ENCODE measurements around the gene SRF. TPM values are rescaled to one million over a fixed set of nuclear protein-coding genes. Genes with fewer than 3 reads are reported as not detected.
A peak's percentile ranks its signal among the peaks of the same experiment; 100 is the strongest.

The SRF gene
- total and polyA plus RNA-seq, 2 donors (not counting 1 experiment from before 2014, with no cell fraction given), result 16.0 to 32.3 TPM

- H2AFZ ChIP-seq (ENCODE audit: low read length), result no peak overlapping the region
- no peak for TF ChIP-seq CTCF (conservative IDR thresholded peaks at IDR 0.05 in 1 of 2, IDR thresholded peaks at IDR 0.05 in 1 of 2; ENCODE audit: low read depth in 1 of 2, low read length in 2 of 2)
- no peak for TF ChIP-seq EZH2 (IDR thresholded peaks at IDR 0.05; ENCODE audit: low read length, missing control alignments)
- no peaks in the 10 kb centered on the region for H3K27me3 ChIP-seq (ENCODE audit: control insufficient read depth, insufficient read depth, low read length)
- no peaks in the 10 kb centered on the region for H3K4me1 ChIP-seq (ENCODE audit: control insufficient read depth, extremely low read depth, insufficient read depth, low read length)
- no peaks in the 10 kb centered on the region for H3K79me2 ChIP-seq (ENCODE audit: control insufficient read depth, insufficient read depth, low read length)
- no peak for DNase-seq (ENCODE audit: low read depth in 2 of 2)
- H3K36me3 ChIP-seq (ENCODE audit: control insufficient read depth, insufficient read depth, low read length), result peaks cover 14% of the 10 kb centered on the region
- H3K4me3 ChIP-seq (replicated peaks in 1 of 4; ENCODE audit: control extremely low read depth in 1 of 4, insufficient read depth in 1 of 4, low read depth in 3 of 4, low read length in 4 of 4), result no peak overlapping the region
- no peaks in the 10 kb centered on the region for H4K20me1 ChIP-seq (ENCODE audit: control insufficient read depth, extremely low read depth, insufficient read depth, low read length)
- H3K9me3 ChIP-seq (ENCODE audit: control insufficient read depth, insufficient read depth, low read depth, low read length), result no peaks in the 10 kb centered on the region
- H3K27ac ChIP-seq (ENCODE audit: insufficient read depth, low read length), result no peak overlapping the region
- H3K4me2 ChIP-seq (ENCODE audit: extremely low read depth, insufficient read depth, low read length), result no peak overlapping the region
- no peak overlapping the region for H3K9ac ChIP-seq (ENCODE audit: insufficient read depth, low read length)
Observed at GRCh38 chr6:43219814-43220213, 48.7 kb downstream of the SRF start.

GRCh38 chr6:43220439-43220951 lies 49.4 kb downstream of the SRF start:
- H3K4me3 ChIP-seq (replicated peaks in 1 of 4; ENCODE audit: control extremely low read depth in 1 of 4, insufficient read depth in 1 of 4, low read depth in 3 of 4, low read length in 4 of 4), result no peak overlapping the region
- H3K36me3 ChIP-seq (ENCODE audit: control insufficient read depth, insufficient read depth, low read length), result peaks cover 14% of the 10 kb centered on the region
- no peaks in the 10 kb centered on the region for H3K9me3 ChIP-seq (ENCODE audit: control insufficient read depth, insufficient read depth, low read depth, low read length)
- no peaks in the 10 kb centered on the region for H3K79me2 ChIP-seq (ENCODE audit: control insufficient read depth, insufficient read depth, low read length)
- no peak overlapping the region for H3K4me2 ChIP-seq (ENCODE audit: extremely low read depth, insufficient read depth, low read length)
- H3K27me3 ChIP-seq (ENCODE audit: control insufficient read depth, insufficient read depth, low read length), result no peaks in the 10 kb centered on the region
- no peaks in the 10 kb centered on the region for H3K4me1 ChIP-seq (ENCODE audit: control insufficient read depth, extremely low read depth, insufficient read depth, low read length)
- no peak overlapping the region for H2AFZ ChIP-seq (ENCODE audit: low read length)
- no peak overlapping the region for H3K9ac ChIP-seq (ENCODE audit: insufficient read depth, low read length)
- H3K27ac ChIP-seq (ENCODE audit: insufficient read depth, low read length), result no peak overlapping the region
- no peaks in the 10 kb centered on the region for H4K20me1 ChIP-seq (ENCODE audit: control insufficient read depth, extremely low read depth, insufficient read depth, low read length)
- TF ChIP-seq CTCF (conservative IDR thresholded peaks at IDR 0.05 in 1 of 2, IDR thresholded peaks at IDR 0.05 in 1 of 2; ENCODE audit: low read depth in 1 of 2, low read length in 2 of 2) (no peak), EZH2 (IDR thresholded peaks at IDR 0.05; ENCODE audit: low read length, missing control alignments) (no peak)
- no peak for DNase-seq (ENCODE audit: low read depth in 2 of 2)

- Histone ChIP-seq H3K27ac (ENCODE audit: insufficient read depth, low read length) (no peak overlapping the region), H3K4me1 (ENCODE audit: control insufficient read depth, extremely low read depth, insufficient read depth, low read length) (no peaks in the 10 kb centered on the region), H4K20me1 (ENCODE audit: control insufficient read depth, extremely low read depth, insufficient read depth, low read length) (no peaks in the 10 kb centered on the region), H3K36me3 (ENCODE audit: control insufficient read depth, insufficient read depth, low read length) (peaks cover 12% of the 10 kb centered on the region), H3K79me2 (ENCODE audit: control insufficient read depth, insufficient read depth, low read length) (no peaks in the 10 kb centered on the region), H2AFZ (ENCODE audit: low read length) (no peak overlapping the region), H3K4me2 (ENCODE audit: extremely low read depth, insufficient read depth, low read length) (no peak overlapping the region), H3K9ac (ENCODE audit: insufficient read depth, low read length) (no peak overlapping the region), H3K9me3 (ENCODE audit: control insufficient read depth, insufficient read depth, low read depth, low read length) (no peaks in the 10 kb centered on the region), H3K4me3 (replicated peaks in 1 of 4; ENCODE audit: control extremely low read depth in 1 of 4, insufficient read depth in 1 of 4, low read depth in 3 of 4, low read length in 4 of 4) (no peak overlapping the region), H3K27me3 (ENCODE audit: control insufficient read depth, insufficient read depth, low read length) (no peaks in the 10 kb centered on the region)
- peak in 1 of 2 donors; percentile 18 for DNase-seq (ENCODE audit: low read depth in 2 of 2)
- TF ChIP-seq CTCF (conservative IDR thresholded peaks at IDR 0.05 in 1 of 2, IDR thresholded peaks at IDR 0.05 in 1 of 2; ENCODE audit: low read depth in 1 of 2, low read length in 2 of 2) (no peak), EZH2 (IDR thresholded peaks at IDR 0.05; ENCODE audit: low read length, missing control alignments) (no peak)
Observed at GRCh38 chr6:43221046-43221972, 50.2 kb downstream of the SRF start.
